Measurements from ENCODE around the gene STUM.
"Not testable (repeated sequence)": the region's sequence is repeated elsewhere in the genome, so short reads cannot be mapped to it uniquely, and the experiment has no call there.

Gene STUM

GRCh38 chr1:226604560-226605317 lies 56.2 kb downstream of the STUM start:
- DNase-seq: no peak
- Mint-ChIP-seq H3K4me1 (no peaks in the 10 kb centered on the region), H3K9me3 (no peaks in the 10 kb centered on the region), H3K36me3 (no peaks in the 10 kb centered on the region), H3K4me3 (no peak overlapping the region), H3K27ac (no peak overlapping the region), H3K27me3 (peaks cover 19% of the 10 kb centered on the region)
- CTCF ChIA-PET: interaction anchor here (1.1 kb wide), 1 partner anchor 10 kb away, joined by 3 read pairs; no protein-coding TSS in a partner anchor

GRCh38 chr1:226605318-226605950 lies 56.9 kb downstream of the STUM start:
- Mint-ChIP-seq H3K27me3 (peaks cover 21% of the 10 kb centered on the region), H3K36me3 (no peaks in the 10 kb centered on the region), H3K9me3 (no peaks in the 10 kb centered on the region), H3K4me3 (no peak overlapping the region), H3K4me1 (no peaks in the 10 kb centered on the region), H3K27ac (no peak overlapping the region)
- no peak for DNase-seq
- CTCF ChIA-PET: interaction anchor here (1.1 kb wide), 1 partner anchor 9 kb away, joined by 3 read pairs; no protein-coding TSS in a partner anchor

- CTCF ChIA-PET: interaction anchor here (1.1 to 1.2 kb wide), 2 partner anchors 27 to 59 kb away, joined by 3 read pairs; no protein-coding TSS in a partner anchor
- no peaks in the 10 kb centered on the region for H3K4me1 Mint-ChIP-seq
- H3K4me3 Mint-ChIP-seq: no peak overlapping the region
- H3K9me3 Mint-ChIP-seq: no peaks in the 10 kb centered on the region
- no peaks in the 10 kb centered on the region for H3K36me3 Mint-ChIP-seq
- no peak for DNase-seq
- H3K27ac Mint-ChIP-seq: no peak overlapping the region
- peaks cover 24% of the 10 kb centered on the region for H3K27me3 Mint-ChIP-seq
Measured at GRCh38 chr1:226606311-226607267, 58.0 kb downstream of the STUM start.

GRCh38 chr1:226607268-226607660 lies 58.7 kb downstream of the STUM start:
- Mint-ChIP-seq H3K4me3 (no peak overlapping the region), H3K9me3 (no peaks in the 10 kb centered on the region), H3K36me3 (no peaks in the 10 kb centered on the region), H3K27me3 (peaks cover 27% of the 10 kb centered on the region), H3K27ac (no peak overlapping the region), H3K4me1 (no peaks in the 10 kb centered on the region)
- DNase-seq: no peak
- CTCF ChIA-PET: interaction anchor here (1.1 to 1.2 kb wide), 2 partner anchors 26 to 60 kb away, joined by 3 read pairs; no protein-coding TSS in a partner anchor

GRCh38 chr1:226607821-226608220 lies 59.3 kb downstream of the STUM start:
- CTCF ChIA-PET: interaction anchor here (1.0 to 2.7 kb wide), 8 partner anchors 11 to 209 kb away, joined by 3 to 11 read pairs (median 4); no protein-coding TSS in a partner anchor
- no peak overlapping the region for H3K4me3 Mint-ChIP-seq
- H3K4me1 Mint-ChIP-seq: no peaks in the 10 kb centered on the region
- peaks cover 28% of the 10 kb centered on the region for H3K27me3 Mint-ChIP-seq
- no peak for DNase-seq
- H3K9me3 Mint-ChIP-seq: no peaks in the 10 kb centered on the region
- H3K27ac Mint-ChIP-seq: no peak overlapping the region
- H3K36me3 Mint-ChIP-seq: no peaks in the 10 kb centered on the region

GRCh38 chr1:226608699-226609505 lies 60.3 kb downstream of the STUM start:
- no peaks in the 10 kb centered on the region for H3K36me3 Mint-ChIP-seq
- no peaks in the 10 kb centered on the region for H3K4me1 Mint-ChIP-seq
- CTCF ChIA-PET: interaction anchor here (1.0 to 2.7 kb wide), 14 partner anchors 10 to 219 kb away, joined by 3 to 11 read pairs (median 5); no protein-coding TSS in a partner anchor
- H3K9me3 Mint-ChIP-seq: no peaks in the 10 kb centered on the region
- peak; percentile 80 for DNase-seq
- H3K27me3 Mint-ChIP-seq: peaks cover 28% of the 10 kb centered on the region
- H3K27ac Mint-ChIP-seq: no peak overlapping the region
- no peak overlapping the region for H3K4me3 Mint-ChIP-seq

GRCh38 chr1:226609836-226610455 lies 61.4 kb downstream of the STUM start:
- no peaks in the 10 kb centered on the region for H3K36me3 Mint-ChIP-seq
- no peaks in the 10 kb centered on the region for H3K4me1 Mint-ChIP-seq
- CTCF ChIA-PET: interaction anchor here (0.8 to 2.7 kb wide), 4 partner anchors 14 to 185 kb away, joined by 3 to 11 read pairs (median 6); no protein-coding TSS in a partner anchor
- no peaks in the 10 kb centered on the region for H3K9me3 Mint-ChIP-seq
- DNase-seq: no peak
- H3K4me3 Mint-ChIP-seq: no peak overlapping the region
- H3K27ac Mint-ChIP-seq: no peak overlapping the region
- H3K27me3 Mint-ChIP-seq: peaks cover 28% of the 10 kb centered on the region

- H3K9me3 Mint-ChIP-seq: no peaks in the 10 kb centered on the region
- no peaks in the 10 kb centered on the region for H3K36me3 Mint-ChIP-seq
- no peak for DNase-seq
- H3K4me3 Mint-ChIP-seq: no peak overlapping the region
- H3K4me1 Mint-ChIP-seq: no peaks in the 10 kb centered on the region
- CTCF ChIA-PET: interaction anchor here (0.8 to 2.7 kb wide), 2 partner anchors 13 to 185 kb away, joined by 3 to 11 read pairs; no protein-coding TSS in a partner anchor
- peaks cover 32% of the 10 kb centered on the region for H3K27me3 Mint-ChIP-seq
- no peak overlapping the region for H3K27ac Mint-ChIP-seq
Measured at GRCh38 chr1:226610671-226611070, 62.1 kb downstream of the STUM start.

- Mint-ChIP-seq H3K27me3 (peaks cover 37% of the 10 kb centered on the region), H3K36me3 (no peaks in the 10 kb centered on the region), H3K4me3 (no peak overlapping the region), H3K4me1 (no peaks in the 10 kb centered on the region), H3K9me3 (no peaks in the 10 kb centered on the region), H3K27ac (no peak overlapping the region)
- no peak for DNase-seq
- CTCF ChIA-PET: no interaction called here
Measured at GRCh38 chr1:226611301-226611700, 62.7 kb downstream of the STUM start.

- H3K27ac Mint-ChIP-seq, CTCF ChIA-PET, H3K4me1 Mint-ChIP-seq, H3K4me3 Mint-ChIP-seq, DNase-seq, H3K36me3 Mint-ChIP-seq, H3K9me3 Mint-ChIP-seq: not testable (repeated sequence)
- peaks cover 39% of the 10 kb centered on the region for H3K27me3 Mint-ChIP-seq
Measured at GRCh38 chr1:226611980-226612379, 63.4 kb downstream of the STUM start.

- Mint-ChIP-seq H3K27me3 (peaks cover 27% of the 10 kb centered on the region), H3K27ac (no peak overlapping the region), H3K4me3 (no peak overlapping the region), H3K9me3 (no peaks in the 10 kb centered on the region), H3K4me1 (no peaks in the 10 kb centered on the region), H3K36me3 (no peaks in the 10 kb centered on the region)
- DNase-seq: no peak
- CTCF ChIA-PET: interaction anchor here (0.6 kb wide), 1 partner anchor 458 kb away, joined by 3 read pairs; no protein-coding TSS in a partner anchor
Measured at GRCh38 chr1:226615876-226616275, 67.3 kb downstream of the STUM start.

- no peaks in the 10 kb centered on the region for H3K4me1 Mint-ChIP-seq
- no peak for DNase-seq
- H3K36me3 Mint-ChIP-seq: no peaks in the 10 kb centered on the region
- H3K27ac Mint-ChIP-seq: no peak overlapping the region
- peaks cover 26% of the 10 kb centered on the region for H3K27me3 Mint-ChIP-seq
- H3K9me3 Mint-ChIP-seq: no peaks in the 10 kb centered on the region
- CTCF ChIA-PET: no interaction called here
- H3K4me3 Mint-ChIP-seq: no peak overlapping the region
Measured at GRCh38 chr1:226616636-226617035, 68.1 kb downstream of the STUM start.

- H3K27ac Mint-ChIP-seq: no peak overlapping the region
- H3K27me3 Mint-ChIP-seq: peaks cover 25% of the 10 kb centered on the region
- CTCF ChIA-PET: no interaction called here
Measured at GRCh38 chr1:226617109-226617508, 68.5 kb downstream of the STUM start.

More at GRCh38 chr1:226617109-226617508, 68.5 kb downstream of the STUM start:
- Mint-ChIP-seq H3K9me3 (no peaks in the 10 kb centered on the region), H3K36me3 (no peaks in the 10 kb centered on the region), H3K4me1 (no peaks in the 10 kb centered on the region), H3K4me3 (no peak overlapping the region)
- no peak for DNase-seq

All from activated naive CD4-positive, alpha-beta T cell treated with anti-CD3 and anti-CD28 coated beads, Interleukin-2, amount 10 ng/mL, durations not matched to agents 7 days and 5 days (primary cell).